Hypothalamus (tissue), 51 donors: ENCODE results near the gene MYPN.

Experiments
- DNase-seq, 51 donors: peaks; one replicate each; lab custom pipeline; 2025; lab: John Stamatoyannopoulos, UW

MYPN gene

GRCh38 chr10:68261132-68261856 is 152.0 kb downstream of the MYPN start:
- DNase-seq, result peak in 25 of 51 donors; percentile 2 to 63 (median 13)
